ENCODE measurements around the gene TRPT1. TPM values are rescaled to one million over a fixed set of nuclear protein-coding genes. Genes with fewer than 3 reads are reported as not detected.
A peak's percentile ranks its signal among the peaks of the same experiment; 100 is the strongest.

Gene TRPT1
- total RNA-seq, 1 donor, result 33.3 TPM

DNA sequence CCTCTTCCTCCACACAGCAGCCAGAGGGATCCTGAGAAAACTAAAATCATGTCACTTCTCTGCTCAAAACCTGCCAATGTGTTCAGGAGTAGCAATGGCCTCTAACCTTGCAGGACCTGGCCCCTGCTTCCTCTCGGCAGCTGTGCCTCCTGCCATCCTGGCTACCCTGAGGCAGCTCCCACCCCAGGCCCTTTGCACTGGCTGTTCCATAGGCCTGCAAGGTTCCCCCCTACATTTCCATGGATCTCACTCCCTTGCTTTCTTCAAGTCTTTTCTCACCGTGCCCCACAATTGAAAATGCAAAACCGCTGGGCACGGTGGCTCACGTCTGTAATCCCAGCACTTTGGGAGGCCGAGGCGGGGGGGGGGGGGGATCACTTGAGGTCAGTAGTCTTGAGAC, 42.1 kb downstream of the TRPT1 start:
- H3K4me3 ChIP-seq (ENCODE audit: low read depth, low read length), result peak overlapping the region; percentile 14
- TF ChIP-seq CTCF (IDR thresholded peaks at IDR 0.05; ENCODE audit: insufficient read depth, low read length), result no peak
- no peak for DNase-seq (ENCODE audit: low read depth)

DNA sequence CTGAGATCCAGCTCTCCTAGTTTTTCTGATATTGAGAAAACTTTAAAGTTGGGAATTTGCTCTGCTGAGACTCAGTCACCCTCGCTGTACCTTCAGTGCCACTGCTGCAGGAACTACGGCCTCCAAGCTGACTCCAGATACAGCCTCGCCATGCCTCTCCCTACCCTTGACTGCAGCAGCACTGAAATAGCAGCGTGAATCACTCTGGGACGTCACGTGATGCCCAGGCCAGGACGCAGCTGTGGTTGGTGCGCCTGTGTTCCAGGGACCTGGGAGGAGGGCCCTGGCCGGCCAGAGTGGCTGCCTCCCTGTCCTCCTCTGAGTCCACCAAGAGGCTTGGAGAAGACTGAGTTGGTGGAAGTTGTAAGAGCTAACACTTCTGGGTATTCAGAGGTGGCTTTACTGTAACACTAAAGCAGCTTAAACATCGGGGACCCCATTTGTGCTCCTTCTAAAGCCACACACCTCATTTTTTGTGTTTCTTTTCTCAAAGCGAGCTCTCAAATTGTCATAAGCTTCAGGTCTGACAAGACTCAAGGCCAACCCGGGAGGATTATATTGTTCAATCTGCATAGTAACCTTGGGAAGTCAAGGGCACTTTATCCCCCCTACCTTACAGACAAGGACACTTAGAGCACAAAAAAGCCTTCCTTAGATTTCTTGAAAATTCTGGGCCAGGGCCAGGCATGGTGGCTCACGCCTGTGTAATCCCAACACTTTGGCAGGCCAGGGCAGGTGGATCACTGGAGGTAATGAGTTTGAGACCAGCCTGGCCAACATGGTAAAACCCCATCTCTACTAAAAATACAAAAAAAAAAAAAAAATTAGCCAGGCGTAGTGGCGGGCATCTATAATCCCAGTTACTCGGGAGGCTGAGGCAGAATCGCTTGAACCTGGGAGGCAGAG, 44.2 kb downstream of the TRPT1 start:
- peak overlapping the region; percentile 50 for H3K4me3 ChIP-seq (ENCODE audit: low read depth, low read length)

DNA sequence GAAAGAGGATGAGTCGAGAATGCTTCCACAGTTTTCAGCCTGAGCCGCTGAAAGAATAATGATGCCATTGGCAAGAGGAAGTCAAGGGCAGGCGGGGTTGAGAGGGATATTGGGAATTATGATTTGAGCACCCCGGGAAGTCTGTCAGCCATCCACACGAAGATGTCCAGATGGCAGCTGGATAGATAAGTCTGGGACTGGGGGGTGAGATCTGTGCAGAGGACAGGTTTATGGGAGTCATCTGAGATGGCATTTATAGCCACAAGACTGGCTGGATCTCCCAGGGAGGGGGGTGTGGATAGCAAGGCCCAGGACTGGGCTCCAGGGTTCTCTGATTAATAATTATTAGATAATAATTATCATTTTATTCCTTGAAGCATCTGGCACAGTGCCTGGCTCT, 45.1 kb downstream of the TRPT1 start:
- H3K4me3 ChIP-seq (ENCODE audit: low read depth, low read length), result peak overlapping the region; percentile 50
- TF ChIP-seq CTCF (IDR thresholded peaks at IDR 0.05; ENCODE audit: insufficient read depth, low read length), result no peak
- no peak for DNase-seq (ENCODE audit: low read depth)

More for the DNA sequence above, 44.2 kb downstream of the TRPT1 start:
- peak; percentile 91 for DNase-seq (ENCODE audit: low read depth)
- TF ChIP-seq CTCF (IDR thresholded peaks at IDR 0.05; ENCODE audit: insufficient read depth, low read length), result no peak

- H3K4me3 ChIP-seq (ENCODE audit: low read depth, low read length), result no peak overlapping the region
- no peak for DNase-seq (ENCODE audit: low read depth)
- TF ChIP-seq CTCF (IDR thresholded peaks at IDR 0.05; ENCODE audit: insufficient read depth, low read length), result no peak
These were observed 46.9 kb downstream of the TRPT1 start for GRCh38 chr11:64178951-64179639.

GRCh38 chr11:64178203-64178602, 47.8 kb downstream of the TRPT1 start:
- no peak for TF ChIP-seq CTCF (IDR thresholded peaks at IDR 0.05; ENCODE audit: insufficient read depth, low read length)
- H3K4me3 ChIP-seq (ENCODE audit: low read depth, low read length), result no peak overlapping the region
- DNase-seq (ENCODE audit: low read depth), result no peak

- DNase-seq (ENCODE audit: low read depth), result no peak
- no peak for TF ChIP-seq CTCF (IDR thresholded peaks at IDR 0.05; ENCODE audit: insufficient read depth, low read length)
- no peak overlapping the region for H3K4me3 ChIP-seq (ENCODE audit: low read depth, low read length)
These were observed 49.2 kb downstream of the TRPT1 start for GRCh38 chr11:64176751-64177150.

Other genes with a start within 250 kb of the TRPT1 start
- 5.5 and 32.4 TPM in 2 replicates for gene OTUB1, start 239.7 kb downstream of the TRPT1 start, total RNA-seq (ENCODE audit: low replicate concordance)
- gene FLRT1, start 190.3 kb downstream of the TRPT1 start, total RNA-seq (ENCODE audit: low replicate concordance), result 0.18 TPM in 1 of 2 replicates, not detected in the other
- 7.6 and 14.5 TPM in 2 replicates for gene MACROD1, start 60.1 kb downstream of the TRPT1 start, total RNA-seq (ENCODE audit: low replicate concordance)
- gene STIP1, start 40.0 kb downstream of the TRPT1 start, total RNA-seq (ENCODE audit: low replicate concordance), result 112 and 142 TPM in 2 replicates
- gene FERMT3, start 19.5 kb downstream of the TRPT1 start, total RNA-seq (ENCODE audit: low replicate concordance), result 7.0 and 7.2 TPM in 2 replicates
- 39.0 and 50.9 TPM in 2 replicates for gene NUDT22, start 88 bp upstream of the TRPT1 start, total RNA-seq (ENCODE audit: low replicate concordance)
- gene DNAJC4, start 4.4 kb upstream of the TRPT1 start, total RNA-seq (ENCODE audit: low replicate concordance), result 6.5 and 9.0 TPM in 2 replicates
- gene VEGFB, start 8.4 kb upstream of the TRPT1 start, total RNA-seq (ENCODE audit: low replicate concordance), result 17.3 and 37.5 TPM in 2 replicates
- 34.3 and 60.3 TPM in 2 replicates for gene FKBP2, start 14.9 kb upstream of the TRPT1 start, total RNA-seq (ENCODE audit: low replicate concordance)
- gene PPP1R14B, start 20.8 kb upstream of the TRPT1 start, total RNA-seq (ENCODE audit: low replicate concordance), result 42.1 and 264 TPM in 2 replicates
- gene PLCB3, start 25.3 kb upstream of the TRPT1 start, total RNA-seq (ENCODE audit: low replicate concordance), result 22.5 and 47.5 TPM in 2 replicates
- gene BAD, start 58.5 kb upstream of the TRPT1 start, total RNA-seq (ENCODE audit: low replicate concordance), result 56.2 and 69.6 TPM in 2 replicates
- gene GPR137, start 59.7 kb upstream of the TRPT1 start, total RNA-seq (ENCODE audit: low replicate concordance), result 14.4 and 20.3 TPM in 2 replicates
- not detected in 2 replicates for gene KCNK4, start 65.1 kb upstream of the TRPT1 start, total RNA-seq (ENCODE audit: low replicate concordance)
- not detected in 2 replicates for gene CATSPERZ, start 74.2 kb upstream of the TRPT1 start, total RNA-seq (ENCODE audit: low replicate concordance)
- gene ESRRA, start 79.3 kb upstream of the TRPT1 start, total RNA-seq (ENCODE audit: low replicate concordance), result 21.6 and 45.2 TPM in 2 replicates
- gene TRMT112, start 91.4 kb upstream of the TRPT1 start, total RNA-seq (ENCODE audit: low replicate concordance), result 177 and 274 TPM in 2 replicates
- gene PRDX5, start 91.9 kb upstream of the TRPT1 start, total RNA-seq (ENCODE audit: low replicate concordance), result 257 and 510 TPM in 2 replicates
- gene CCDC88B, start 114.0 kb upstream of the TRPT1 start, total RNA-seq (ENCODE audit: low replicate concordance), result 1.2 and 5.1 TPM in 2 replicates
- 47.3 and 72.1 TPM in 2 replicates for gene RPS6KA4, start 133.0 kb upstream of the TRPT1 start, total RNA-seq (ENCODE audit: low replicate concordance)